ENCODE results near the gene PARP3.

DNA sequence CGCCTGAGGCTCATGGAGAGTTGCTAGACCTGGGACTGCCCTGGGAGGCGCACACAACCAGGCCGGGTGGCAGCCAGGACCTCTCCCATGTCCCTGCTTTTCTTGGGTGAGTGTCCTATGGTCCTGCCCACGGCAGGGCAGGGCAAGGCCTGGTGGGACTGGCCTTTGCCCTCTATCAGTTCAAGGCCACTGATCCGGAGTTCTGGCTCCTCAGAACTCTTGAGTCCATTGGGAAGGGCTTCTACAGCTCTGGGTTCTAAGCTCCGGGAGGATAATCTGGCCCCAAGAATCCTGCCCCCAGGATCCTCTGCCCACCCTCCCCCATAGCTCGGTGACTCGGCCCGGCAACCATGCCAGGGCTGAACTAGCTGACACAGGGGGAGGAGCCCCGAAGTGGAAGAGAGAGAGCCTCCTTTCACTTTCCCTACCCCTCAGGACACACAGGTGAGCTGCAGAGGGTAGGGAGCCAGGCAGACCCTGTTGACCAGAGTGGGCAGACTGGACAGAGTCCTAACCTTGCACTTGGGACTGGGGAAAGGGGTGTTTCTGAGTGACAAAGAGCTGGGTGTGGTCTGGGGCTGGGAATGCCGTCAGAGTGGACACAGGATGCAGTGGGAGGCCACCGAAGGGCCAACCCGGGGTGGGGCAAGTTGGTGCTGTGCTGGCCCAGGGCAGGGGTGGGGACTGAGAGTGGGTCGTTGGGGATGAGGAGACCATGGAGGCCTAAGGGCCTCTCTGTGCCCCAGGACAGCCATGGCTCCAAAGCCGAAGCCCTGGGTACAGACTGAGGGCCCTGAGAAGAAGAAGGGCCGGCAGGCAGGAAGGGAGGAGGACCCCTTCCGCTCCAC, 664 bp downstream of the PARP3 start:
- TF ChIP-seq, protein P1, sequence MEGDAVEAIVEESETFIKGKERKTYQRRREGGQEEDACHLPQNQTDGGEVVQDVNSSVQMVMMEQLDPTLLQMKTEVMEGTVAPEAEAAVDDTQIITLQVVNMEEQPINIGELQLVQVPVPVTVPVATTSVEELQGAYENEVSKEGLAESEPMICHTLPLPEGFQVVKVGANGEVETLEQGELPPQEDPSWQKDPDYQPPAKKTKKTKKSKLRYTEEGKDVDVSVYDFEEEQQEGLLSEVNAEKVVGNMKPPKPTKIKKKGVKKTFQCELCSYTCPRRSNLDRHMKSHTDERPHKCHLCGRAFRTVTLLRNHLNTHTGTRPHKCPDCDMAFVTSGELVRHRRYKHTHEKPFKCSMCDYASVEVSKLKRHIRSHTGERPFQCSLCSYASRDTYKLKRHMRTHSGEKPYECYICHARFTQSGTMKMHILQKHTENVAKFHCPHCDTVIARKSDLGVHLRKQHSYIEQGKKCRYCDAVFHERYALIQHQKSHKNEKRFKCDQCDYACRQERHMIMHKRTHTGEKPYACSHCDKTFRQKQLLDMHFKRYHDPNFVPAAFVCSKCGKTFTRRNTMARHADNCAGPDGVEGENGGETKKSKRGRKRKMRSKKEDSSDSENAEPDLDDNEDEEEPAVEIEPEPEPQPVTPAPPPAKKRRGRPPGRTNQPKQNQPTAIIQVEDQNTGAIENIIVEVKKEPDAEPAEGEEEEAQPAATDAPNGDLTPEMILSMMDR (IDR thresholded peaks at IDR 0.05; ENCODE audit: insufficient read depth, low read depth, low read length), result no peak
- no peak for TF ChIP-seq EZH2 (IDR thresholded peaks at IDR 0.05; ENCODE audit: insufficient read depth, low read length)

All from astrocyte (in vitro differentiated cells and primary cell).